ENCODE results near the gene RIBC2. TPM values are rescaled to one million over a fixed set of nuclear protein-coding genes. Genes with fewer than 3 reads are reported as not detected.
"Not testable (repeated sequence)": the region's sequence is repeated elsewhere in the genome, so short reads cannot be mapped to it uniquely, and the experiment has no call there.

Gene RIBC2, protein sequence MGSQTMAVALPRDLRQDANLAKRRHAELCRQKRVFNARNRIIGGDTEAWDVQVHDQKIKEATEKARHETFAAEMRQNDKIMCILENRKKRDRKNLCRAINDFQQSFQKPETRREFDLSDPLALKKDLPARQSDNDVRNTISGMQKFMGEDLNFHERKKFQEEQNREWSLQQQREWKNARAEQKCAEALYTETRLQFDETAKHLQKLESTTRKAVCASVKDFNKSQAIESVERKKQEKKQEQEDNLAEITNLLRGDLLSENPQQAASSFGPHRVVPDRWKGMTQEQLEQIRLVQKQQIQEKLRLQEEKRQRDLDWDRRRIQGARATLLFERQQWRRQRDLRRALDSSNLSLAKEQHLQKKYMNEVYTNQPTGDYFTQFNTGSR
- total RNA-seq, result 1 to 10 TPM; 6.7 to 9.7 TPM

DNA sequence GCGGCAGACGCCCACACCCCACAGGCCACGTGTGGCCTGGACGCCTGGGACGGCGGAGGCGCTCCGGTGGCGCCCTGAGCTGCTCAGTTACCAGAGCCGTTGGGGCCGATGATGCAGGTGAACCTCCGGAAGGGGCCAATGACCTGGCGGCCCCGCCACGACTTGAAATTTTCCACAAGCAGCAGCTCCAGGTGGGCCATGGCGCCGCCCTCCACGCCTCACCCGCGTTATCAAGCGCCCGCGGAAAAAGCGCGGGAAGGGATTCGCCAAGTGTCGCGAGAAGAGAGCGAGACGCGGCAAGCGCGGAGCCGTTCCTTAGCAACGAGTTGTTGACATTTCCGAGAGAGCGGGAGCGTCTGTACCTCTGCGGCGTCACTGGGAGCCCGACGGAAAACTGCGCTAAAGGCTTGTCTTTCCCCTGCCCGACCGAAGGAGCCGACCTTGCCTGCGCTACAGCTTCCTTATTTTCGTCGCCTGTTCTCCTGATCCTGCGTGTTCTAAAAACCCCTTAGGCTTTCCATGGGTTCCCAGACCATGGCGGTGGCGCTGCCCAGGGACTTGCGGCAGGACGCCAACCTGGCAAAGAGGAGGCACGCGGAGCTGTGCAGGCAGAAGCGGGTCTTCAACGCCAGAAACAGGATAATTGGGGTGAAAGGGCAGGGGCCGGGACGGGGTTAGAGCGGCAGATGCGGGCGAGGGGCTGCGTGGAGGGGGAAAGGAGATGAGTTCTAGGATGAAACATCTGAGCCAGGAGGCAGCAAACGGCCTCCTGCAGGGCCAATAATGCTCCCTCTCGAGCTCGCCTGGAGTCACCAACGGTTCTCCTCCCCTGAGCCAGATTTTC, at the start of gene RIBC2, which contains the start of gene SMC1B:
TSS of gene RIBC2 (plus strand) at position 326 of the 844 bp plus-strand sequence. CDS start at position 520, 194 bp downstream.
TSS of gene SMC1B (minus strand) at position 232 of the 844 bp plus-strand sequence. CDS start at position 200, 32 bp downstream.
- peaks cover 2 to 7% of the 10 kb centered on the region in 2 donors for H3K36me3 Mint-ChIP-seq
- DNase-seq (ENCODE audit: low spot score in 2 of 2) (peak; percentile 90 to 92), ATAC-seq (peak; percentile 98 to 99)
- H3K27ac Mint-ChIP-seq, result peak within 1 kb of the TSS; percentile 84 to 88
- no peaks in the 10 kb centered on the region for H3K9me3 Mint-ChIP-seq

DNA sequence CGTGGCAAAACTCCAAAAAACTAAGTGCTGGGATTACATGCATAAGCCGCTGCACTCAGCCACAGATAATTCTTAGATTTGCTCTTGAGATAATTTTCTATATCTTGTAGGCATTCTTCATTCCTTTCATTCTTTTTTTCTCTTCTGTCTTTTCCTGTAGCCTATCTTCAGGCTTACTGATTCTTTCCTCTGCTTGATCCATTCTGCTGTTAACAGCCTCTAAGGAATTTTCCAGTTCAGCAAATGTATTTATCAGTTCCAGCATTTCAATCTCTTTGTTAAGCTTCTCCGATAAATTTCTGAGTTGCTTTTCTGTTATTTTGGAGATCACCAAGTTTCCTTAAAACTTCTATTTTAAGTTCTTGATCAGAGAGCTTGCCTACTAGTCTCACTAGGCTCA, 46.8 kb upstream of the RIBC2 start:
- DNase-seq (ENCODE audit: low spot score in 2 of 2) (no peak), ATAC-seq (no peak)
- no peak overlapping the region for H3K27ac Mint-ChIP-seq
- peaks cover 6 to 7% of the 10 kb centered on the region in 2 donors for H3K9me3 Mint-ChIP-seq
- peaks cover 0 to 9% of the 10 kb centered on the region in 2 donors for H3K36me3 Mint-ChIP-seq

DNA sequence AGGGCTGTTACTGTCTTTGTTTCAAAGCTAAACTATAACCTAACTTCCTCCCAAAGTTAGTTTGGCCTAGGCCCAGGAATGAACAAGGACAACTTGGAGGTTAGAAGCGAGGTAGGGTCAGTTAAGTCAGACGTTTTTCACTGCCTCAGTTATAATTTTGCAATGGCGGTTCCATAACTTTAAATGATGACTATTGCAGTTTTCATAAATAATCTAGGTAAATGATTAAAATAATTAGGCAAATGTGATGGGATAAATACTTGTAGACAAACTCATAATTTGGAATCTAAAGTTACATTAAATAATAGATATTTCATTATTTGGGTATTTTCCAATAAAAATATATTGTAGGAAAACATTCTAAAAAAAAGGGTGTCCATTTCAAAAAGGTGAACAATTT, 39.9 kb upstream of the RIBC2 start:
- H3K36me3 Mint-ChIP-seq; DNase-seq (ENCODE audit: low spot score in 2 of 2); H3K9me3 Mint-ChIP-seq; H3K27ac Mint-ChIP-seq; ATAC-seq: not testable (repeated sequence)

DNA sequence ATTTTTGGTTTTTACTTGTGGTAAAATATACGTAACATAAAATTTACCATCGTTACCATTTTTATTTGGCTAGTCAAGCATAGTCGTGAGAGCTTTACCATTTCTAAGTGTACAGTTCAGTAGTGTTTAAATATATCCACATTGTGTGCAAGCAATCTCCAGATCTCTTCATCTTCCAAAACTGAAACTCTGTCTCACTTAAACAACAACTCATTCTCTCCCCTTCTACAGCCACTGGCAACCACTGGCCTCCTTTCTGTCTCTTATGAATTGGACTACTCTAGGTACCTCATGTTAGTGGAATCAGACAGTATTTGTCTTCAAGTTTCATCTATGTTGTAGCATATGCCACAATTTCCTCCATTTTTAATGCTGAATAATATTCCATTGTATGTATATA, 37.5 kb upstream of the RIBC2 start:
- no peaks in the 10 kb centered on the region for H3K9me3 Mint-ChIP-seq
- H3K27ac Mint-ChIP-seq, result no peak overlapping the region
- peak; percentile 39 to 53 for ATAC-seq
- DNase-seq (ENCODE audit: low spot score in 2 of 2), result no peak
- H3K36me3 Mint-ChIP-seq, result no peaks in the 10 kb centered on the region

DNA sequence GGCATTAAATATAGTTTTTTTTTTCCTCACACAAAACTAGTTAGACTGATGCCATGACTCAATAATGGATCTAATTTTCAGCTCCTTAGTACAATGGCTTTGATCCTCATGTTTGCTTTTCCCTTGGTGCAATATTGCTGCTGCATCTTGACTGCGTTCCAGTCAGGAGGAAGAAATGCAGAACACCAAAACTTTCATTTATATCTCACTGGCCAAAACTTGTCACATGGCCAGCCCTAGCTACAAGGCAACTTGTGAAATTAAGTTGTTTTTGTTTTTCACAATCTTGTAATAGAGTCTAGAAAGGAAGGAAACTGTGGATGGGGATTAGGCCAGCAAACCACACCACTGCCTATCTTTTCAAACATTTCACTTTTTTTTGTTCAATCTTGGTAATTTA, 36.8 kb upstream of the RIBC2 start:
- Mint-ChIP-seq H3K27ac (no peak overlapping the region), H3K9me3 (no peaks in the 10 kb centered on the region), H3K36me3 (no peaks in the 10 kb centered on the region)
- ATAC-seq, result no peak
- no peak for DNase-seq (ENCODE audit: low spot score in 2 of 2)

DNA sequence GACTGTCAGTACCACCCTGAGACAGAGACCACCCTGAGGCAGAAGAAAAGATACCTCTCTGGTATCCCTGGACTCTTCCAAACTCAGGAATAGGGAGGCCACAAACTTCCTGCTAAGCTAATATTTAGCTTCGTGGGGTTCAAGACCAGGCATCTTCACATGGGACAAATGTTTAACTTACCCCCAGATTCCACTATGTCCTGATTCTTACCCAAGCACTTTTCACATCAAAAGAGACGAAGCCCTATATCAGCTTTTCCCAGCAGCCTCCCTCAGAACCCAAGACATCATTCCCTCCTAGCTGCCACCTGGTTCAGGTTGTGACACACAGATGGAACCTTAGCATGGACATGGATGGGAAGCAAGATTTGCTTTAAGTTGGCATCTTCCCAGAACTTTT, 32.1 kb upstream of the RIBC2 start:
- Mint-ChIP-seq H3K27ac (no peak overlapping the region), H3K36me3 (no peaks in the 10 kb centered on the region), H3K9me3 (no peaks in the 10 kb centered on the region)
- ATAC-seq, result no peak
- DNase-seq (ENCODE audit: low spot score in 2 of 2), result no peak

DNA sequence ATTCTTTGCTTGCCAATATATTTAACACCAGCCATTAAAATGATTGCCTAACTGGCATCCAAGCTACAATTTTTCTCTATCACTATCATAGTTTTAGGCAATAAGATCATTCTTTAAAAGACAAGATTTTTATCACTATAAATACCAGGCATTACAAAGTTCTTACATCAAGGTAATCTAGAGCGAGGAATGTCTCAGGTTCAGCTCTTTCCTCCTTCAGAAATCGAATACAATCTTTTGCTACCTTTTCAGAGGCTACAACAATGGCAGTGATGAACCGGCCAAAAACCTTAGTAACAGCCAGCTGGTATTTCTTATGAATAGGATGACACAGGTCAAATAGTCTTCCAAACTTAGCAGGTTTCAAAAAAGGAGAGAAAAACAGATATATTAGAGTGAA, 23.9 kb upstream of the RIBC2 start:
- ATAC-seq, result no peak
- DNase-seq (ENCODE audit: low spot score in 2 of 2), result no peak
- Mint-ChIP-seq H3K36me3 (no peaks in the 10 kb centered on the region), H3K9me3 (no peaks in the 10 kb centered on the region), H3K27ac (no peak overlapping the region)

DNA sequence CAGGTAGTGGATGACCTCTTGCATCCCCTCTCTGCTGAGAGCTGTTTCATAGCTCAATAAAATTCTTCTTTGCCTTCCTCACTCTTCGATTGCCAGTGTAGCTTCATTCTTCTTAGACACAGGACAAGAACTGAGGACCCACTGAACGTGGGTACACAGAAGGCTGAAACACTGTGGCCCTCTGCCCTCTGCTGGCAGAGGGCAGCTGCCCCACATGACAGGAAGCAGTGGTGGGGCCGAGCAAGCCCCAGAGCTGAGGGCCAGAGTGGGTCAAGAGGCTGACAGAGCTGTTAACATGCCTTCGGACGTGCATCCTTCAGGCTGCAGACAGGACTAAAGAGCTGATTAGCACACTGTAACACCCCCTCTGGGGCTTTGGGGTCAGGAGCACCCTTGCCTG, 15.7 kb upstream of the RIBC2 start:
- Mint-ChIP-seq H3K36me3 (no peaks in the 10 kb centered on the region), H3K27ac (peak overlapping the region in 1 of 2 donors; percentile 68), H3K9me3 (no peaks in the 10 kb centered on the region)
- DNase-seq (ENCODE audit: low spot score in 2 of 2) (no peak), ATAC-seq (no peak)

DNA sequence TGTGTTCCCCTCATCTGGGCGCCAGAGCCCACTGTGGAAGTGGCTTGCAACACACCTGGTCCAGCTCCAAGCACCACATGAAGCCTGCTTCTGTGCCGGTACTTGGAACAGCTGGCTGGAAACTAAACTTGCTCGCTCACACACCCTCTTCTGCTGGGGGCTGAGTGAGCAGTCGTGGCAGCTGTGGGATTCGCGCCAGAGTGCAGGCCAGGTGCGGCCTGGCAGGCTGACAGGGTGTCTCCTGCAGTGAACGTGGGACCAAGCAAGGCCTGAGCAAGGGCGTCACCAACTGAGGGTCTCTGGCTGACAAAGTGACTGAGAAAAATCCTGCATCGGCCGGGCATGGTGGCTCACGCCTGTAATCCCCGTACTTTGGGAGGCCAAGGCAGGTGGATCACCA, 15.3 kb upstream of the RIBC2 start:
- DNase-seq (ENCODE audit: low spot score in 2 of 2) (no peak), ATAC-seq (no peak)
- Mint-ChIP-seq H3K36me3 (no peaks in the 10 kb centered on the region), H3K27ac (no peak overlapping the region), H3K9me3 (no peaks in the 10 kb centered on the region)

DNA sequence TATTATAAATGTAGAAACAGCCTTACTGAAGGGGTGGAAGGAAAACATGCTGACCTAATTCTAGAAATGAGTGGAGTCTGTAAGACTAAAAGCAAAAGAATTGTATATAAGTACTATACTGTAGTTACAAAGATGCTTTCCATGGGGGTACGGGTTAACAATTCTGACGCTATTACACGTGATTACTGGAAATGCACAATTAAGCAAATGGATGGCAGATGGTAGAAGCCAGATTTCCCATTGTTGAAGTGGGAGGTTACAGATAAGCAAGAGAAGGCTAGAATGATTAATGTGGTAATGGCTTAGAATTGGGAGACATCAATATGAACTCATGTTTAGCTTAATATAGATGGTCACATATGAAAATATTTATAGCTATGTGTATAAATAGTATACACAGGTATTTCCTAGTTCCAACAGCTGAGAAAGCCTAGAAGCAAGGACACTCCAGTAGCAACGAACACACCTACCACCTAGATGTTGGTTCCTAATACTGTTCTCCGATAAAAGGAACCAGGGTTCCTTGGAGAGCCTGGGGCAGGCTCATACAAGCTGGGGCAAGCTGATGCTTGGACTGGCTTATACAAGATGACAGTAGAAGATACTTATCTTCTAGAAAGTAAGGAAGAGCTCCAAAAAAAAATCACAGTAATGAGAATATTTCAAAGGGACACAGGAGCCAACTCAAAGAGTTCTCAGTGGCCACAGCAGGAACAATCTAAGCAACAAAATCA, 13.6 kb upstream of the RIBC2 start:
- Mint-ChIP-seq H3K27ac (no peak overlapping the region), H3K9me3 (no peaks in the 10 kb centered on the region), H3K36me3 (no peaks in the 10 kb centered on the region)
- no peak for ATAC-seq
- DNase-seq (ENCODE audit: low spot score in 2 of 2), result no peak

DNA sequence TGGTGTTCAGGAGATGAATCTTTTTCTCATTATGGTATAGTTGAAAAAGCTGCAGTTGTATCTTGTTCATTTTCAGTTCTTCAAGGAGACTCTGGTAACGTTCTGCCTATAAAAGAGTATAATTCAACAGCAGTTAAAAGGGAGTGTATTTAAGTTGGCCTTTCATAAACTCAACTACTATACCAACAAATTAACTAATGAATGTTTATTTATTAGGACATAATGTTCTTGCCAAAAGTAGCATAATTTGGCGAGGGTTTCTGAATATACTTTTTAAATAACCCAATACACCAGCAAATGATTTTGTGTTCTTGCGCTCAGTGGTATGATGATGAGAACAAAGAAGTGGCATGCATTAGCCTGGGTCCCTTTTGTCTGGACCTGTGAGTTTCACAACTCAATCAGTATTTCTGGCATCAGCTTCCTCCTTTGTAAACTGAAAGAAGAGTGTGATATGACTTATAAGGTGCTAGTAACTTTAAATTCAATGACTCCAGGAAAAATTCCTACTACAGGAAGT, 11.0 kb upstream of the RIBC2 start:
- Mint-ChIP-seq H3K36me3 (peaks cover 0 to under 1% of the 10 kb centered on the region in 2 donors), H3K9me3 (no peaks in the 10 kb centered on the region), H3K27ac (no peak overlapping the region)
- DNase-seq (ENCODE audit: low spot score in 2 of 2) (no peak), ATAC-seq (no peak)

DNA sequence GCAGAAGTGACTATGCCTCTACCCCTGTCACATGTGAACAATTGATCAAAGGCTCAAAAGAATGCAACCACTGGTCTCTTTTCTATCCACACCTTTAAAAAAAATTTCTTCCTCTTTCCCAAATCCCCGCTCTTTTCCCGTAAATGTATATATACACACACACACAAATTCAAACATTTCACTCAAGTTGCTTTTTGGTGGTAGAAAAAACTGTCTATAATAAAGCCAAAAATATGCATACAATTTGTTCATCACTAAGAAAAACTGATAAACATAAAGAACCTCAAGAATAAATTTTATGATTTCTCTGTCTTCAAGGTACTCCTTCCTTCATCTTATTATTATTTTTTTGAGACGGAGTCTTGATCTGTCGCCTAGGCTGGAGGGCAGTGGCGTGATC, 5.7 kb upstream of the RIBC2 start:
- Mint-ChIP-seq H3K27ac (no peak overlapping the region), H3K9me3 (peaks cover 4 to 5% of the 10 kb centered on the region in 2 donors), H3K36me3 (peaks cover 0 to 6% of the 10 kb centered on the region in 2 donors)
- ATAC-seq (no peak), DNase-seq (ENCODE audit: low spot score in 2 of 2) (no peak)

DNA sequence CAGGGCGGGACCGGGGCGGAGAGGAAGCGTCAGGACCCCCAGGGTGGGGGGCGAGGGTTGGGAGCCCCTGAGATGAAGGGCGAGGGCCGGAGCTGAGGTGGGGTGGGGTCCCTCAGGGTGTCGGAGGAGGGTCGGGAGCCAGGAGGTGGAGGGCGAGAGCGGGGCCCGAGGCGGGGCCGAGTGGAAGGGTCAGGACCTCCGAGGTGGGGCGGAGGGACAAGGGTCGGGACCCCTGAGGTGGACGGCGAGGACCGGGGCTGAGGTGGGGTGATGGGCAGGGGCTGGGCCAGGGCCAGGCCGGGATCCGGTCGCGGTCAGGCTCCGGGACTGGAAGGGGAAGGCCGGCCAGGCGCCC, 503 bp upstream of the RIBC2 start:
- peaks cover 0 to 5% of the 10 kb centered on the region in 2 donors for H3K36me3 Mint-ChIP-seq
- H3K9me3 Mint-ChIP-seq, result peaks cover 0 to under 1% of the 10 kb centered on the region in 2 donors
- ATAC-seq, result no peak
- peak overlapping the region in 1 of 2 donors; percentile 88 for H3K27ac Mint-ChIP-seq
- no peak for DNase-seq (ENCODE audit: low spot score in 2 of 2)

DNA sequence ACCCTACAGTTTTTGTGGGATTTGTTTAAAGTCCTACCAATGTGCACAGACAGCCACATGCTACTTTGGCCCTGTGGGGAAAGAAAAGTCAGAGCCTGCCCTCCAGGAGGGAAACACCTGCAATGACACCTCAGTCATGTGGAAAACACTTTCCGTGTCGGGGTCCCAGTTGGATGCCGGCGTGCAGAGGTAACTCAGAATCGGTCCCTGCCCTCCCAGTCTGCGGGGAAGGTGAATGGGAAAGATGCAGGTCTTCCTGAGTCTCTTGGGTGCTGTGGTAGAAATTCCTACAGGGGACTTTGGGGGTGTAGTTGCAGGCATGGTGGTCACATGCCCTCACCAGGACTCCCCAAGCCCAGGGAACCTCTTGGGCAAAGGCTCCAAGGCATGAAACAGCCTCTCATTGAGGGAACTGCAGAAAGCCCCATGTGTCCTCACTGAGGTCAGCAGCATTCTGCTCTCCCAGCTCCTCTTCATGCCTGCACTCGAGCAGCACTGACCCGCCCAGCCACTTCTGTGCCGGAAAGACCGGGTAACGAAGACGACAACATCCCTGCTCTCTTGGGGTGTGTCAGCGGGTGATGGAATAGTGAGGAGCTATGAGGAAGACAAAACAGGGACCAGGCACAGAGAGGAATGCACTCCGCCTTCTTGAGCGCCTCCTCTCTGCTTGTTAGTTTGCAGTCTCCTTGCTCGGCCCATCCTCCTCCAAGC, 4.7 kb downstream of the RIBC2 start:
- ATAC-seq (no peak), DNase-seq (ENCODE audit: low spot score in 2 of 2) (peak in 1 of 2 donors; percentile 45)
- peak overlapping the region in 1 of 2 donors; percentile 27 for H3K27ac Mint-ChIP-seq
- H3K9me3 Mint-ChIP-seq, result no peaks in the 10 kb centered on the region
- peaks cover 11 to 15% of the 10 kb centered on the region in 2 donors for H3K36me3 Mint-ChIP-seq

DNA sequence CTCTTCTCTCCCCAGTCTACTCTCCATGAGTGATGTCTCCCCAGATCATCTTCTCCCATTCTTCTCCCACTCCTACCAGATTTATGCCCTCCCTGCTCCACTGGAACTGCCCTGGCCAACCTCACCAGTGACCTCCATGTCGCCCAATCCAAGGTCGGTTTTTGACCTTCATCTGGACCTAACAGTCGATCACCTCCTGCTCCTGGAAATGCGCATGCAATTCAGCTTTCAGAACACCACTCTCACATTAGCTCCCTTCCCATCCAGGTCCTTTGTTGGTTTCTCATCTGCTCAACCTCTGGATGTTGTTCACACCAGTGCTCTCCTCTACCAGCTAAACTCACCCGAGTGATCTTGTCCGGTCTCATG, 5.3 kb downstream of the RIBC2 start:
- H3K27ac Mint-ChIP-seq, result peak overlapping the region in 1 of 2 donors; percentile 27
- DNase-seq (ENCODE audit: low spot score in 2 of 2) (peak in 1 of 2 donors; percentile 30), ATAC-seq (no peak)
- peaks cover 11 to 12% of the 10 kb centered on the region in 2 donors for H3K36me3 Mint-ChIP-seq
- no peaks in the 10 kb centered on the region for H3K9me3 Mint-ChIP-seq

DNA sequence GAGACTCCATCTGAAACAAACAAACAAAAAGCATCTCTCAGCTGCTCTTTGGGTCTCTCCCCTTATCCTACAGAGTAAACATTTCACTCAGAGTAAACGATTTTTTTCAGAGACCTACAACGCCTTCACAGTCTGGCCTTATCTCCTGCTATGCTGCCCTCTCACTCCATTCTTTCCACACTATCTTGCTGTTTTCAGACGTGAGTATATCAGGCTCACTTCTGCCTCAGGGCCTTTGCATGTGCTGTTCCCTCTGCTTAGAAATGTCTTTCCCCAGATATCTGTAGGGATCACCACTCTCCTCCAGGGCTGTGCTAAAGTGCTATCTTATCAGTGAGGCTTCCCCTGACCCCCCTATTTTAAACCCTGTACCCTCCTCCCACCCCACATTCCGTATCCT, 6.5 kb downstream of the RIBC2 start:
- DNase-seq (ENCODE audit: low spot score in 2 of 2) (peak in 1 of 2 donors; percentile 13), ATAC-seq (peak in 1 of 2 donors; percentile 54)
- H3K27ac Mint-ChIP-seq, result no peak overlapping the region
- H3K9me3 Mint-ChIP-seq, result no peaks in the 10 kb centered on the region
- peaks cover 11% of the 10 kb centered on the region in 2 donors for H3K36me3 Mint-ChIP-seq

Data from activated naive CD4-positive, alpha-beta T cell treated with anti-CD3 and anti-CD28 coated beads, Interleukin-2, amount 50 U/mL, for 72 hours (primary cell).